Erythroblast (primary cell): Measurements from ENCODE around the gene ACRV1.

Source experiments
- DNase-seq, 2 experiments: peaks; one replicate each; lab custom pipeline; 2025; lab: John Stamatoyannopoulos, UW
- GATA1 ChIP-seq: IDR thresholded peaks from 2 replicates; pipeline ENCODE4 v1.6.1; 2011; ENCODE audit warnings: low read depth, mild to moderate bottlenecking, control low read depth, low read length, moderate library complexity
- POLR2A ChIP-seq: IDR thresholded peaks from 2 replicates; pipeline ENCODE4 v1.6.1; 2011; ENCODE audit warnings: mild to moderate bottlenecking, low read length

ACRV1 gene

GRCh38 chr11:125625225-125625629, 55.4 kb downstream of the ACRV1 start:
- DNase-seq: no peak

GRCh38 chr11:125624756-125625213, 55.9 kb downstream of the ACRV1 start, which contains the start of gene CHEK1:
TSS of gene CHEK1 (plus strand) at chr11:125625163. CDS start at chr11:125626769, 1,606 bp downstream.
- no peak for DNase-seq
- TF ChIP-seq GATA1: no peak

More at GRCh38 chr11:125625225-125625629, 55.4 kb downstream of the ACRV1 start:
- TF ChIP-seq GATA1 (no peak), POLR2A (no peak)

GRCh38 chr11:125623064-125623463, 57.6 kb downstream of the ACRV1 start:
- no peak for DNase-seq
- TF ChIP-seq GATA1: no peak
- no peak for TF ChIP-seq POLR2A

- TF ChIP-seq POLR2A (no peak), GATA1 (no peak)
- DNase-seq: no peak
These were observed 58.7 kb downstream of the ACRV1 start for GRCh38 chr11:125621995-125622394.
